HepG2 (cell line): Measurements from ENCODE around the gene SHISA7. TPM values are rescaled to one million over a fixed set of nuclear protein-coding genes. Genes with fewer than 3 reads are reported as not detected.
A peak's percentile ranks its signal among the peaks of the same experiment; 100 is the strongest.

Experiments
- ARID4A ChIP-seq: sonication (generic); formaldehyde crosslinking; IDR thresholded peaks from 2 replicates; pipeline ENCODE4 v1.5.0; 2020; ENCODE audit warnings: mild to moderate bottlenecking, missing genetic modification reagents, borderline replicate concordance
- FOSL2 ChIP-seq: sonication (generic); formaldehyde crosslinking; IDR thresholded peaks from 2 replicates; pipeline ENCODE4 v1.4.0; 2020; ENCODE audit warnings: missing genetic modification reagents
- HMG20B ChIP-seq: conservative IDR thresholded peaks from 2 replicates; pipeline ENCODE4 v1.6.1; 2016; ENCODE audit warnings: missing genetic modification reagents, missing compliant biosample characterization
- HNRNPL ChIP-seq: fragments of 200-400 bp; formaldehyde crosslinking; IDR thresholded peaks from 2 replicates; pipeline ENCODE4 v1.6.1; 2017; ENCODE audit warnings: mild to moderate bottlenecking, low read depth, low read length
- HOXA5 ChIP-seq: sonication (generic); formaldehyde crosslinking; IDR thresholded peaks from 2 replicates; pipeline ENCODE4 v1.4.0; 2020; ENCODE audit warnings: missing genetic modification reagents
- HOXA9 ChIP-seq: sonication (generic); formaldehyde crosslinking; IDR thresholded peaks from 2 replicates; pipeline ENCODE4 v1.8.1; 2022; ENCODE audit warnings: missing genetic modification reagents, mild to moderate bottlenecking, moderate library complexity, borderline replicate concordance
- KDM5A ChIP-seq: fragments of 200-600 bp; sonication (generic); IDR thresholded peaks from 2 replicates; pipeline ENCODE4 v1.7.0; 2018; ENCODE audit warnings: antibody characterized with exemption, mild to moderate bottlenecking, low read length, borderline replicate concordance
- KLF13 ChIP-seq: sonication (generic); formaldehyde crosslinking; IDR thresholded peaks from 2 replicates; pipeline ENCODE4 v1.4.0; 2020; ENCODE audit warnings: mild to moderate bottlenecking, missing genetic modification reagents
- MYPOP ChIP-seq: sonication (generic); formaldehyde crosslinking; IDR thresholded peaks from 2 replicates; pipeline ENCODE4 v1.8.1; 2023; ENCODE audit warnings: mild to moderate bottlenecking, moderate library complexity, missing genetic modification reagents
- THAP7 ChIP-seq: sonication (generic); formaldehyde crosslinking; IDR thresholded peaks from 2 replicates; pipeline ENCODE4 v1.8.1; 2023; ENCODE audit warnings: mild to moderate bottlenecking, missing genetic modification reagents
- ZBTB4 ChIP-seq: sonication (generic); formaldehyde crosslinking; IDR thresholded peaks from 2 replicates; pipeline ENCODE4 v1.4.0; 2020; ENCODE audit warnings: missing genetic modification reagents, mild to moderate bottlenecking, borderline replicate concordance
- ZGPAT ChIP-seq: IDR thresholded peaks from 2 replicates; pipeline ENCODE4 v1.6.1; 2016; ENCODE audit warnings: mild to moderate bottlenecking
- ZNF333 ChIP-seq: sonication (generic); formaldehyde crosslinking; IDR thresholded peaks from 2 replicates; pipeline ENCODE4 v1.4.0; 2020; ENCODE audit warnings: mild to moderate bottlenecking, missing genetic modification reagents, borderline replicate concordance
- ZNF350 ChIP-seq: sonication (generic); formaldehyde crosslinking; IDR thresholded peaks from 2 replicates; pipeline ENCODE4 v1.4.0; 2020; ENCODE audit warnings: mild to moderate bottlenecking, low read depth, missing genetic modification reagents, borderline replicate concordance
- ZNF441 ChIP-seq: sonication (generic); formaldehyde crosslinking; IDR thresholded peaks from 2 replicates; pipeline ENCODE4 v1.7.0; 2021; ENCODE audit warnings: missing genetic modification reagents, borderline replicate concordance
- ZNF605 ChIP-seq: sonication (generic); formaldehyde crosslinking; IDR thresholded peaks from 2 replicates; pipeline ENCODE4 v1.8.0; 2022; ENCODE audit warnings: mild to moderate bottlenecking, missing genetic modification reagents
- ZSCAN5A ChIP-seq: sonication (generic); formaldehyde crosslinking; IDR thresholded peaks from 2 replicates; pipeline ENCODE4 v1.8.0; 2022; ENCODE audit warnings: mild to moderate bottlenecking, missing genetic modification reagents, borderline replicate concordance
- polyA plus RNA-seq, 8 experiments: library from polyadenylated mRNA; depleted of rRNA in 3 of 8; stranded (reverse) in 7 of 8; unstranded in 1 of 8; fragments of >200 nt; fragmentation: Illumina TruSeq in 4 of 8; extraction: Trizol in 4 of 8; gene quantifications; 2 replicates each; pipeline versions ENCODE4 v1.2.1 to v1.2.3, GENCODE V29; 2011 to 2016; ENCODE audit warnings: low read depth in 4 of 8, missing spikeins in 1 of 8, mixed read lengths in 1 of 8; ENCODE audit not compliant: insufficient read depth in 1 of 8
- total RNA-seq, 5 experiments: library from RNA; depleted of rRNA; stranded (reverse); fragments of >200 nt; fragmentation: Illumina TruSeq; extraction: Trizol; gene quantifications; 2 replicates each; pipeline ENCODE4 v1.2.3, GENCODE V29; 2016; ENCODE audit warnings: low read depth in 1 of 5

Gene SHISA7
- total and polyA plus RNA-seq, 2 of the 13 experiments (the other 11 are each of a cell fraction or from before 2014, with no cell fraction given): not detected

- TF ChIP-seq ZSCAN5A (CRISPR knock-in tag): no peak
- no peak for TF ChIP-seq THAP7 (CRISPR knock-in tag)
- no peak for TF ChIP-seq HNRNPL
- TF ChIP-seq KLF13 (CRISPR knock-in tag): no peak
- no peak for TF ChIP-seq ZBTB4 (CRISPR knock-in tag)
- peak; percentile 46 for TF ChIP-seq FOSL2 (CRISPR knock-in tag)
- TF ChIP-seq HOXA5 (CRISPR knock-in tag): peak; percentile 92
- no peak; the same call in 1 of the 2 replicates for TF ChIP-seq ZGPAT (CRISPR knock-in tag)
- TF ChIP-seq HOXA9 (CRISPR knock-in tag): peak; percentile 26; the same call in 1 of the 2 replicates
- TF ChIP-seq ZNF350 (CRISPR knock-in tag): no peak
- TF ChIP-seq HMG20B (CRISPR knock-in tag): no peak
- TF ChIP-seq MYPOP (CRISPR knock-in tag): 0 out of 2 replicates have a peak, but pooled peaks have one; percentile 36
- TF ChIP-seq KDM5A: no peak
- peak; percentile 43; the same call in 1 of the 2 replicates for TF ChIP-seq ARID4A (CRISPR knock-in tag)
- TF ChIP-seq ZNF605 (CRISPR knock-in tag): peak; percentile 71; the same call in 1 of the 2 replicates
- peak; percentile 69; the same call in 1 of the 2 replicates for TF ChIP-seq ZNF441 (CRISPR knock-in tag)
- no peak for TF ChIP-seq ZNF333 (CRISPR knock-in tag)
Measured at GRCh38 chr19:55437410-55437809, 5.7 kb downstream of the SHISA7 start (continued).
